HepG2 (cell line): Measurements from ENCODE around the gene TBC1D10B. TPM values are rescaled to one million over a fixed set of nuclear protein-coding genes. Genes with fewer than 3 reads are reported as not detected.

Experiments used
- ATAC-seq: fragments of 200-7000 bp; cut with Tn5 transposase; 3 replicates; pipeline ENCODE4 v1.9.1; 2020; ENCODE audit warnings: mild to moderate bottlenecking, moderate library complexity
- BruUV-seq: library from RNA; stranded (reverse); fragments of 400-500 nt; replicated peaks from 2 replicates; lab custom pipeline; 2021; lab: Mats Ljungman, UMichigan
- CTCF ChIA-PET: fragments of 300-600 bp; formaldehyde crosslinking; extraction: SDS; loops from one replicate; lab custom pipeline; 2021; ENCODE audit warnings: low total read pairs, inconsistent platforms, low intra/inter-chr PET ratio; lab: Yijun Ruan, JAX
- POLR2A ChIA-PET: fragments of 350-600 bp; sonication (Branson Sonifier 250); formaldehyde crosslinking; loops from one replicate; lab custom pipeline; 2020; ENCODE audit warnings: antibody characterized with exemption, inconsistent platforms; lab: Yijun Ruan, JAX
- DNase-seq: peaks from one replicate; pipeline ENCODE4 v3.0.0-alpha.2; 2015; ENCODE audit warnings: low spot score
- FAIRE-seq: peaks from 3 replicates; lab custom pipeline; 2011; peaks lifted over from hg19 to GRCh38; lab: Jason Lieb, UNC
- H2AFZ ChIP-seq: one replicate; pipeline ENCODE4 v1.6.1; 2011; ENCODE audit warnings: low read length, inconsistent platforms
- H3K27ac ChIP-seq: fragments of 300-600 bp; 3 replicates; pipeline ENCODE4 v1.8.0; 2011; ENCODE audit warnings: mixed run types, mild to moderate bottlenecking, mixed read lengths, low read length, inconsistent platforms; ENCODE audit not compliant: insufficient read depth; ENCODE audit errors: extremely low read length
- H3K27me3 ChIP-seq, 2 experiments: fragments of 200-600 bp in 1 of 2; 2 replicates in 1 of 2; 3 replicates in 1 of 2; pipeline versions ENCODE4 v1.6.0 to v1.8.0; 2011; ENCODE audit warnings: low read length in 2 of 2, mild to moderate bottlenecking in 2 of 2, moderate library complexity in 2 of 2, inconsistent platforms in 1 of 2; ENCODE audit not compliant: insufficient read depth in 2 of 2, control insufficient read depth in 1 of 2
- H3K36me3 ChIP-seq, 2 experiments: fragments of 200-600 bp in 1 of 2; replicated peaks in 1 of 2; 2 replicates in 1 of 2; 3 replicates in 1 of 2; pipeline versions ENCODE4 v1.5.1 to v1.8.0; 2011; ENCODE audit warnings: low read length in 2 of 2, inconsistent platforms in 1 of 2; ENCODE audit not compliant: insufficient read depth in 2 of 2, control insufficient read depth in 1 of 2
- H3K4me1 ChIP-seq: 2 replicates; pipeline ENCODE4 v1.5.1; 2012; ENCODE audit warnings: low read length, inconsistent platforms; ENCODE audit not compliant: insufficient read depth
- H3K4me2 ChIP-seq: 2 replicates; pipeline ENCODE4 v1.6.0; 2011; ENCODE audit warnings: low read depth, low read length, inconsistent platforms
- H3K4me3 ChIP-seq, 3 experiments: fragments of 200-600 bp in 1 of 3; sonication (generic), shearing (Covaris generic) in 1 of 3; replicated peaks in 1 of 3; 2 replicates each; pipeline ENCODE4 v1.5.1; 2011 to 2016; ENCODE audit warnings: low read length in 3 of 3, inconsistent platforms in 2 of 3, low read depth in 2 of 3, mild to moderate bottlenecking in 2 of 3, control low read depth in 1 of 3, mixed read lengths in 1 of 3; ENCODE audit not compliant: insufficient read depth in 1 of 3
- H3K79me2 ChIP-seq: one replicate; pipeline ENCODE4 v1.6.1; 2011; ENCODE audit warnings: low read length, inconsistent platforms; ENCODE audit not compliant: insufficient read depth
- H3K9ac ChIP-seq: 2 replicates; pipeline ENCODE4 v1.6.0; 2011; ENCODE audit warnings: mild to moderate bottlenecking, low read depth, low read length, inconsistent platforms; ENCODE audit not compliant: insufficient read depth
- H3K9me3 ChIP-seq: 2 replicates; pipeline ENCODE4 v1.5.1; 2012; ENCODE audit warnings: mild to moderate bottlenecking, low read length
- H4K20me1 ChIP-seq: 2 replicates; pipeline ENCODE4 v1.6.0; 2011; ENCODE audit warnings: inconsistent platforms, mild to moderate bottlenecking, low read length, moderate library complexity; ENCODE audit not compliant: insufficient read depth
- ATF7-NPFF ChIP-seq: sonication (generic); formaldehyde crosslinking; IDR thresholded peaks from 2 replicates; pipeline ENCODE4 v1.8.1; 2023; ENCODE audit warnings: mild to moderate bottlenecking, low read depth, missing genetic modification reagents, moderate library complexity
- DBP ChIP-seq: sonication (generic); formaldehyde crosslinking; IDR thresholded peaks from 2 replicates; pipeline ENCODE4 v1.4.0; 2020; ENCODE audit warnings: missing genetic modification reagents; ENCODE audit errors: not compliant biosample characterization
- FLYWCH1 ChIP-seq: sonication (generic); formaldehyde crosslinking; IDR thresholded peaks from 2 replicates; pipeline ENCODE4 v1.8.1; 2023; ENCODE audit warnings: mild to moderate bottlenecking, missing genetic modification reagents
- JARID2 ChIP-seq: sonication (generic); formaldehyde crosslinking; IDR thresholded peaks from 2 replicates; pipeline ENCODE4 v1.8.1; 2023; ENCODE audit warnings: missing genetic modification reagents, inconsistent platforms; ENCODE audit not compliant: insufficient replicate concordance
- MXD1 ChIP-seq: sonication (generic); formaldehyde crosslinking; IDR thresholded peaks from 2 replicates; pipeline ENCODE4 v1.4.0; 2020; ENCODE audit warnings: mild to moderate bottlenecking, missing genetic modification reagents
- MYNN ChIP-seq: sonication (generic); formaldehyde crosslinking; IDR thresholded peaks from 2 replicates; pipeline ENCODE4 v1.4.0; 2020; ENCODE audit warnings: mild to moderate bottlenecking, low read depth, missing genetic modification reagents
- NR2C2 ChIP-seq: sonication (generic); formaldehyde crosslinking; IDR thresholded peaks from 2 replicates; pipeline ENCODE4 v1.4.0; 2020; ENCODE audit warnings: missing genetic modification reagents, mild to moderate bottlenecking, moderate library complexity, borderline replicate concordance
- PITX1 ChIP-seq: sonication (generic); formaldehyde crosslinking; IDR thresholded peaks from 2 replicates; pipeline ENCODE4 v1.5.1; 2020; ENCODE audit warnings: mild to moderate bottlenecking, missing genetic modification reagents
- PRPF4 ChIP-seq: fragments of 200-400 bp; formaldehyde crosslinking; IDR thresholded peaks from 2 replicates; pipeline ENCODE4 v1.6.1; 2016; ENCODE audit warnings: low read length, low read depth; ENCODE audit not compliant: poor library complexity, severe bottlenecking
- RFXAP ChIP-seq: sonication (generic); formaldehyde crosslinking; IDR thresholded peaks from 2 replicates; pipeline ENCODE4 v1.4.0; 2020; ENCODE audit warnings: missing genetic modification reagents, borderline replicate concordance
- TEAD3 ChIP-seq: optimal IDR thresholded peaks from 2 replicates; pipeline ENCODE3; 2016; ENCODE audit warnings: borderline replicate concordance
- ZBTB43 ChIP-seq: sonication (generic); formaldehyde crosslinking; conservative IDR thresholded peaks from 2 replicates; pipeline ENCODE4 v1.4.0; 2020; ENCODE audit warnings: missing genetic modification reagents
- ZFP90 ChIP-seq: sonication (generic); formaldehyde crosslinking; IDR thresholded peaks from 2 replicates; pipeline ENCODE4 v1.8.0; 2022; ENCODE audit warnings: missing genetic modification reagents, mild to moderate bottlenecking, inconsistent platforms, borderline replicate concordance
- ZKSCAN1 ChIP-seq: fragments of 150-350 bp; IDR thresholded peaks from 2 replicates; pipeline ENCODE4 v1.6.1; 2014; ENCODE audit warnings: low read length
- ZNF260 ChIP-seq: sonication (generic); formaldehyde crosslinking; IDR thresholded peaks from 2 replicates; pipeline ENCODE4 v1.4.0; 2020; ENCODE audit warnings: missing genetic modification reagents, low read depth, mild to moderate bottlenecking, borderline replicate concordance
- ZNF3 ChIP-seq: IDR thresholded peaks from 2 replicates; pipeline ENCODE4 v1.7.0; 2017; ENCODE audit warnings: inconsistent platforms
- ZNF337 ChIP-seq: sonication (generic); formaldehyde crosslinking; IDR thresholded peaks from 2 replicates; pipeline ENCODE4 v1.5.1; 2020; ENCODE audit warnings: missing genetic modification reagents, low read depth, mild to moderate bottlenecking, borderline replicate concordance
- ZNF543 ChIP-seq: sonication (generic); formaldehyde crosslinking; IDR thresholded peaks from 2 replicates; pipeline ENCODE4 v1.4.0; 2020; ENCODE audit warnings: mild to moderate bottlenecking, missing genetic modification reagents
- ZNF629 ChIP-seq: sonication (generic); formaldehyde crosslinking; conservative IDR thresholded peaks from 2 replicates; pipeline ENCODE4 v1.5.0; 2020; ENCODE audit warnings: missing genetic modification reagents
- ZNF703 ChIP-seq: sonication (generic); formaldehyde crosslinking; IDR thresholded peaks from 2 replicates; pipeline ENCODE4 v1.5.1; 2020; ENCODE audit warnings: missing genetic modification reagents, mild to moderate bottlenecking, moderate library complexity, borderline replicate concordance
- WGBS: methylation state at CpG from one replicate; pipeline ENCODE4 v1.1.6; 2017; ENCODE audit warnings: low lambda C conversion rate; 5-methylcytosine and 5-hydroxymethylcytosine counted together
- in situ Hi-C: cut with HindIII; loops from 2 replicates; pipeline ENCODE4 v1.10.0; 2017; ENCODE audit warnings: low pct_unique_long_range_greater_than_20kb; ENCODE audit not compliant: extremely low pct_ligation_motif_present
- intact Hi-C: fragments of 100-400 bp; cut with micrococcal nuclease; formaldehyde crosslinking; loops from one replicate; pipeline ENCODE4 v1.10.0; 2022; ENCODE audit not compliant: unreplicated experiment
- polyA plus RNA-seq, 8 experiments: library from polyadenylated mRNA; depleted of rRNA in 3 of 8; stranded (reverse) in 7 of 8; unstranded in 1 of 8; fragments of >200 nt; fragmentation: Illumina TruSeq in 4 of 8; extraction: Trizol in 4 of 8; gene quantifications; 2 replicates each; pipeline versions ENCODE4 v1.2.1 to v1.2.3, GENCODE V29; 2011 to 2016; ENCODE audit warnings: low read depth in 4 of 8, missing spikeins in 1 of 8, mixed read lengths in 1 of 8; ENCODE audit not compliant: insufficient read depth in 1 of 8
- total RNA-seq, 5 experiments: library from RNA; depleted of rRNA; stranded (reverse); fragments of >200 nt; fragmentation: Illumina TruSeq; extraction: Trizol; gene quantifications; 2 replicates each; pipeline ENCODE4 v1.2.3, GENCODE V29; 2016; ENCODE audit warnings: low read depth in 1 of 5

The TBC1D10B gene
- total and polyA plus RNA-seq, 2 of the 13 experiments (the other 11 are each of a cell fraction or from before 2014, with no cell fraction given) = 15.7 to 24.8 TPM

- TF ChIP-seq MXD1 (CRISPR knock-in tag) = no peak
- TF ChIP-seq ZNF629 = peak; percentile 91
- TF ChIP-seq PRPF4 = peak; percentile 71
- peak; percentile 72 for TF ChIP-seq JARID2 (CRISPR knock-in tag)
- TF ChIP-seq ZNF337 = peak; percentile 83; the same call in 1 of the 2 replicates
- no peak for TF ChIP-seq FLYWCH1
- peak; percentile 74; the same call in 1 of the 2 replicates for TF ChIP-seq ZNF543
Observed at GRCh38 chr16:30401768-30402425, 31.6 kb upstream of the TBC1D10B start (continued).

- Histone ChIP-seq H3K79me2 (peaks cover 17% of the 10 kb centered on the region), H3K9me3 (no peaks in the 10 kb centered on the region), H3K4me2 (peak overlapping the region; percentile 84), H4K20me1 (no peaks in the 10 kb centered on the region; the same call in 1 of the 2 replicates), H3K36me3 (peaks cover 3 to 17% of the 10 kb centered on the region in 2 experiments; a peak in 4 of 5 replicates), H3K27me3 (no peaks in the 10 kb centered on the region), H3K27ac (peak overlapping the region; percentile 87), H3K9ac (peak overlapping the region; percentile 82), H3K4me3 (peak overlapping the region; percentile 44 to 80 (median 74); a peak in 5 of 6 replicates), H3K4me1 (peaks cover 51% of the 10 kb centered on the region), H2AFZ (no peak overlapping the region)
- in situ Hi-C loops (no loop called here), intact Hi-C loops (loop anchor here (1.0 kb wide), 1 partner anchor 10 kb away; no protein-coding TSS in a partner anchor)
- no TSS peak for BruUV-seq
- WGBS = 58% methylated on average over 9 of the region's 12 CpGs
- FAIRE-seq (no peak), ATAC-seq (no peak), DNase-seq (no peak)
- CTCF ChIA-PET = no interaction called here
- POLR2A ChIA-PET = interaction anchor here (1.4 to 2.9 kb wide), 2 partner anchors 8 to 10 kb away, joined by 3 to 16 read pairs; partner anchors contain the start of gene ZNF771
- TF ChIP-seq ATF7-NPFF (CRISPR knock-in tag) (0 out of 2 replicates have a peak, but pooled peaks have one; percentile 33), ZNF3 (CRISPR knock-in tag) (peak; percentile 71; the same call in 1 of the 2 replicates), PITX1 (0 out of 2 replicates have a peak, but pooled peaks have one; percentile 9), DBP (CRISPR knock-in tag) (no peak), ZKSCAN1 (peak; percentile 2; the same call in 1 of the 2 replicates), PRPF4 (peak; percentile 26), MYNN (CRISPR knock-in tag) (no peak), TEAD3 (CRISPR knock-in tag) (peak; percentile 34), RFXAP (CRISPR knock-in tag) (no peak), ZNF260 (CRISPR knock-in tag) (no peak), ZNF703 (CRISPR knock-in tag) (no peak), ZFP90 (CRISPR knock-in tag) (no peak), ZBTB43 (CRISPR knock-in tag) (no peak), NR2C2 (no peak)
Observed at GRCh38 chr16:30399435-30400186, 29.3 kb upstream of the TBC1D10B start.
